Measurements from ENCODE around the gene ADCY9. TPM values are rescaled to one million over a fixed set of nuclear protein-coding genes. Genes with fewer than 3 reads are reported as not detected.

Gene ADCY9
- total and polyA plus RNA-seq, 8 donors, result 9.8 to 61.1 (median 12.9) TPM

- TF ChIP-seq, protein P1, sequence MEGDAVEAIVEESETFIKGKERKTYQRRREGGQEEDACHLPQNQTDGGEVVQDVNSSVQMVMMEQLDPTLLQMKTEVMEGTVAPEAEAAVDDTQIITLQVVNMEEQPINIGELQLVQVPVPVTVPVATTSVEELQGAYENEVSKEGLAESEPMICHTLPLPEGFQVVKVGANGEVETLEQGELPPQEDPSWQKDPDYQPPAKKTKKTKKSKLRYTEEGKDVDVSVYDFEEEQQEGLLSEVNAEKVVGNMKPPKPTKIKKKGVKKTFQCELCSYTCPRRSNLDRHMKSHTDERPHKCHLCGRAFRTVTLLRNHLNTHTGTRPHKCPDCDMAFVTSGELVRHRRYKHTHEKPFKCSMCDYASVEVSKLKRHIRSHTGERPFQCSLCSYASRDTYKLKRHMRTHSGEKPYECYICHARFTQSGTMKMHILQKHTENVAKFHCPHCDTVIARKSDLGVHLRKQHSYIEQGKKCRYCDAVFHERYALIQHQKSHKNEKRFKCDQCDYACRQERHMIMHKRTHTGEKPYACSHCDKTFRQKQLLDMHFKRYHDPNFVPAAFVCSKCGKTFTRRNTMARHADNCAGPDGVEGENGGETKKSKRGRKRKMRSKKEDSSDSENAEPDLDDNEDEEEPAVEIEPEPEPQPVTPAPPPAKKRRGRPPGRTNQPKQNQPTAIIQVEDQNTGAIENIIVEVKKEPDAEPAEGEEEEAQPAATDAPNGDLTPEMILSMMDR (IDR thresholded peaks at IDR 0.05), result no peak
- no peaks in the 10 kb centered on the region for H3K27me3 ChIP-seq
- H3K4me1 ChIP-seq, result peaks cover 9 to 55% of the 10 kb centered on the region in 2 donors
- no peaks in the 10 kb centered on the region for H3K36me3 ChIP-seq
- DNase-seq, result peak in 1 of 4 donors; percentile 68
- peak overlapping the region; percentile 67 to 79 for H3K27ac ChIP-seq
- peak; percentile 49 for ATAC-seq
- no peak overlapping the region for H3K4me3 ChIP-seq
- intact Hi-C loops (cut with DNase I), result no loop called here
- no peaks in the 10 kb centered on the region for H3K9me3 ChIP-seq
Measured at GRCh38 chr16:4093495-4094126, 22.6 kb downstream of the ADCY9 start.

GRCh38 chr16:4092547-4093265 lies 23.5 kb downstream of the ADCY9 start:
- ATAC-seq (no peak), DNase-seq (no peak)
- Histone ChIP-seq H3K27me3 (no peaks in the 10 kb centered on the region), H3K4me1 (peaks cover 6 to 52% of the 10 kb centered on the region in 2 donors), H3K27ac (peak overlapping the region; percentile 67 to 79), H3K4me3 (no peak overlapping the region), H3K9me3 (no peaks in the 10 kb centered on the region), H3K36me3 (no peaks in the 10 kb centered on the region)
- TF ChIP-seq, protein P1 (IDR thresholded peaks at IDR 0.05), result no peak
- intact Hi-C loops (cut with DNase I), result no loop called here

GRCh38 chr16:4091240-4092012 lies 24.8 kb downstream of the ADCY9 start:
- peaks cover 5 to 52% of the 10 kb centered on the region in 2 donors for H3K4me1 ChIP-seq
- peak; percentile 56 for ATAC-seq
- intact Hi-C loops (cut with DNase I), result no loop called here

GRCh38 chr16:4090351-4090851 lies 25.8 kb downstream of the ADCY9 start:
- H3K27ac ChIP-seq, result peak overlapping the region; percentile 62 to 63
- ATAC-seq (peak; percentile 49), DNase-seq (peak in 3 of 4 donors; percentile 28 to 56 (median 49))
- H3K27me3 ChIP-seq, result no peaks in the 10 kb centered on the region
- H3K4me1 ChIP-seq, result peaks cover 5 to 49% of the 10 kb centered on the region in 2 donors
- intact Hi-C loops (cut with DNase I), result no loop called here
- TF ChIP-seq, protein P1 (IDR thresholded peaks at IDR 0.05), result no peak
- H3K4me3 ChIP-seq, result no peak overlapping the region
- no peaks in the 10 kb centered on the region for H3K36me3 ChIP-seq
- no peaks in the 10 kb centered on the region for H3K9me3 ChIP-seq

More at GRCh38 chr16:4091240-4092012, 24.8 kb downstream of the ADCY9 start:
- Histone ChIP-seq H3K9me3 (no peaks in the 10 kb centered on the region), H3K27ac (peak overlapping the region; percentile 62 to 63), H3K4me3 (no peak overlapping the region), H3K27me3 (no peaks in the 10 kb centered on the region), H3K36me3 (no peaks in the 10 kb centered on the region)
- TF ChIP-seq, protein P1 (IDR thresholded peaks at IDR 0.05), result no peak
- DNase-seq, result peak in 1 of 4 donors; percentile 59

Measured in left lung (tissue), 10 donors.